A549 (cell line): ENCODE data around the gene AP3B1. TPM values are rescaled to one million over a fixed set of nuclear protein-coding genes. Genes with fewer than 3 reads are reported as not detected.

ENCODE experiments used
- ATAC-seq, 2 experiments: fragments of 200-7000 bp in 1 of 2; fragments of >200 bp in 1 of 2; cut with Nextera tagmentation in 1 of 2; cut with Tn5 transposase in 1 of 2; 3 replicates each; pipeline versions ENCODE4 v1.8.0 to v1.9.1; 2018 to 2020; ENCODE audit warnings: mild to moderate bottlenecking in 1 of 2, moderate library complexity in 1 of 2
- CTCF ChIA-PET: fragments of 300-600 bp; sonication (Branson Sonifier 250); formaldehyde crosslinking; extraction: SDS; loops from one replicate; lab custom pipeline; 2021; ENCODE audit warnings: antibody characterized with exemption, inconsistent platforms; lab: Yijun Ruan, JAX
- POLR2A ChIA-PET: fragments of 350-600 bp; formaldehyde crosslinking; extraction: SDS; loops from one replicate; lab custom pipeline; 2021; ENCODE audit warnings: antibody characterized with exemption, inconsistent platforms; lab: Yijun Ruan, JAX
- DNase-seq, 2 experiments: peaks; one replicate each; pipeline versions ENCODE4 v3.0.0 to v3.0.0-alpha.2; 2011 to 2016; ENCODE audit warnings: low read depth in 1 of 2, low spot score in 1 of 2
- FAIRE-seq: peaks from 2 replicates; lab custom pipeline; 2011; peaks lifted over from hg19 to GRCh38; lab: Jason Lieb, UNC
- H3K27ac ChIP-seq, 2 experiments: fragments of >200 bp; sonication (Bioruptor Twin); formaldehyde crosslinking; 3 replicates each; pipeline ENCODE4 v1.5.1; 2016 to 2017
- H3K4me1 ChIP-seq: fragments of >200 bp; sonication (Bioruptor Twin); formaldehyde crosslinking; 3 replicates; pipeline ENCODE4 v1.6.1; 2016
- H3K4me2 ChIP-seq: fragments of >200 bp; sonication (Bioruptor Twin); formaldehyde crosslinking; 3 replicates; pipeline ENCODE4 v1.6.1; 2016
- H3K4me3 ChIP-seq: fragments of >200 bp; sonication (Bioruptor Twin); formaldehyde crosslinking; 3 replicates; pipeline ENCODE4 v1.5.1; 2016
- H3K9me3 ChIP-seq: fragments of >200 bp; sonication (Bioruptor Twin); formaldehyde crosslinking; 3 replicates; pipeline ENCODE4 v1.6.1; 2016
- BCL3 ChIP-seq: fragments of >200 bp; sonication (Bioruptor Twin); formaldehyde crosslinking; IDR thresholded peaks from 3 replicates; pipeline ENCODE4 v1.6.1; 2016
- CHD4 ChIP-seq: fragments of 200-600 bp; sonication (generic); IDR thresholded peaks from 2 replicates; pipeline ENCODE4 v1.6.1; 2016; ENCODE audit warnings: antibody characterized with exemption, mild to moderate bottlenecking, borderline replicate concordance
- CTCF ChIP-seq: fragments of >200 bp; sonication (Bioruptor Twin); formaldehyde crosslinking; IDR thresholded peaks from 3 replicates; pipeline ENCODE4 v1.5.1; 2016
- E2F6 ChIP-seq: IDR thresholded peaks from 2 replicates; pipeline ENCODE4 v1.6.1; 2012; ENCODE audit warnings: low read depth, borderline replicate concordance
- ELK1 ChIP-seq: fragments of 150-350 bp; IDR thresholded peaks from 2 replicates; pipeline ENCODE4 v1.6.1; 2014; ENCODE audit warnings: low read depth, mild to moderate bottlenecking, low read length
- FOSB ChIP-seq: fragments of 250-450 bp; sonication (Bioruptor Pico); IDR thresholded peaks from 2 replicates; pipeline ENCODE4 v1.5.0; 2020; ENCODE audit warnings: mild to moderate bottlenecking, moderate library complexity
- FOSL2 ChIP-seq, 2 experiments: fragments of 450-650 bp in 1 of 2; fragments of >200 bp in 1 of 2; sonication (Bioruptor Twin) in 1 of 2; formaldehyde crosslinking; IDR thresholded peaks; 2 replicates each; pipeline versions ENCODE4 v1.5.0 to v1.6.1; 2016 to 2020; ENCODE audit warnings: mild to moderate bottlenecking in 1 of 2, moderate library complexity in 1 of 2
- GATA3 ChIP-seq: IDR thresholded peaks from 2 replicates; pipeline ENCODE4 v1.6.1; 2012; ENCODE audit warnings: borderline replicate concordance
- HEYL ChIP-seq: fragments of 250-450 bp; sonication (Bioruptor Pico); IDR thresholded peaks from 2 replicates; pipeline ENCODE4 v1.8.0; 2021; ENCODE audit warnings: mild to moderate bottlenecking, moderate library complexity
- MAZ ChIP-seq: fragments of 150-350 bp; IDR thresholded peaks from 2 replicates; pipeline ENCODE4 v1.6.1; 2014; ENCODE audit warnings: antibody characterized with exemption, low read depth, low read length, borderline replicate concordance
- MYC ChIP-seq: IDR thresholded peaks from 2 replicates; pipeline ENCODE4 v1.6.1; 2012; ENCODE audit warnings: mild to moderate bottlenecking, inconsistent platforms, low read length, improper control_type of control experiment, borderline replicate concordance
- NPAS2 ChIP-seq: fragments of 250-450 bp; sonication (Bioruptor Pico); IDR thresholded peaks from 2 replicates; pipeline ENCODE4 v1.8.0; 2022; ENCODE audit warnings: mild to moderate bottlenecking, moderate library complexity, borderline replicate concordance
- NR3C1 ChIP-seq: fragments of >200 bp; sonication (Bioruptor Twin); formaldehyde crosslinking; IDR thresholded peaks from 3 replicates; pipeline ENCODE4 v1.6.1; 2017
- REST ChIP-seq: fragments of 200-600 bp; sonication (generic); IDR thresholded peaks from 2 replicates; pipeline ENCODE4 v1.6.1; 2016; ENCODE audit warnings: antibody characterized with exemption, mild to moderate bottlenecking, moderate library complexity
- RFX5 ChIP-seq: fragments of 450-650 bp; IDR thresholded peaks from 2 replicates; pipeline ENCODE4 v1.7.1; 2014; ENCODE audit warnings: antibody characterized with exemption, mild to moderate bottlenecking, moderate library complexity
- SMC3 ChIP-seq: fragments of >200 bp; sonication (Bioruptor Twin); formaldehyde crosslinking; IDR thresholded peaks from 3 replicates; pipeline ENCODE4 v1.6.1; 2018; ENCODE audit warnings: inconsistent platforms
- SREBF2 ChIP-seq: fragments of 450-650 bp; IDR thresholded peaks from 2 replicates; pipeline ENCODE4 v1.6.1; 2014; ENCODE audit warnings: mild to moderate bottlenecking, moderate library complexity
- ZFP36 ChIP-seq: fragments of 450-650 bp; IDR thresholded peaks from 2 replicates; pipeline ENCODE4 v1.6.1; 2014; ENCODE audit warnings: borderline replicate concordance; ENCODE audit not compliant: partially characterized antibody
- WGBS: methylation state at CpG from one replicate; pipeline ENCODE4 v1.1.6; 2017; ENCODE audit errors: missing lambda C conversion rate; 5-methylcytosine and 5-hydroxymethylcytosine counted together
- polyA plus RNA-seq, 4 experiments: library from polyadenylated mRNA; depleted of rRNA in 3 of 4; stranded (reverse); fragments of >200 nt; fragmentation: RNase III in 1 of 4; extraction: RNeasy Plus Mini Kit Qiagen cat#74134 plus additional on column Dnase treatment in 1 of 4; gene quantifications; 2 replicates in 3 of 4; 3 replicates in 1 of 4; pipeline ENCODE4 v1.2.3, GENCODE V29; 2011 to 2017
- TF ChIP-seq, protein P1 (sequence below): fragments of 250-450 bp; sonication (Bioruptor Pico); IDR thresholded peaks from 2 replicates; pipeline ENCODE4 v1.5.0; 2020; ENCODE audit warnings: low read depth, mild to moderate bottlenecking, moderate library complexity

The AP3B1 gene
- polyA plus RNA-seq, 2 of the 4 experiments (the other 2 are of a cell fraction), result 52.4 to 70.5 TPM

- ATAC-seq (no peak), FAIRE-seq (no peak), DNase-seq (no peak)
- WGBS, result 91% methylated on average over 3 of the region's 3 CpGs
- ChIA-PET CTCF (no interaction called here), POLR2A (no interaction called here)
- Histone ChIP-seq H3K4me1 (no peaks in the 10 kb centered on the region), H3K4me3 (no peak overlapping the region), H3K27ac (no peak overlapping the region), H3K4me2 (no peak overlapping the region), H3K9me3 (no peaks in the 10 kb centered on the region)
- TF ChIP-seq RFX5 (no peak), SMC3 (no peak), SREBF2 (no peak), ELK1 (no peak), CHD4 (no peak), NR3C1 (no peak), BCL3 (no peak), NPAS2 (CRISPR knock-in tag) (no peak), FOSB (CRISPR knock-in tag) (no peak), FOSL2 (IDR thresholded peaks at IDR 0.05) (no peak), FOSL2 (CRISPR knock-in tag; IDR thresholded peaks at IDR 0.05) (no peak), HEYL (CRISPR knock-in tag) (no peak)
- TF ChIP-seq, protein P1, sequence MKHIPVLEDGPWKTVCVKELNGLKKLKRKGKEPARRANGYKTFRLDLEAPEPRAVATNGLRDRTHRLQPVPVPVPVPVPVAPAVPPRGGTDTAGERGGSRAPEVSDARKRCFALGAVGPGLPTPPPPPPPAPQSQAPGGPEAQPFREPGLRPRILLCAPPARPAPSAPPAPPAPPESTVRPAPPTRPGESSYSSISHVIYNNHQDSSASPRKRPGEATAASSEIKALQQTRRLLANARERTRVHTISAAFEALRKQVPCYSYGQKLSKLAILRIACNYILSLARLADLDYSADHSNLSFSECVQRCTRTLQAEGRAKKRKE (CRISPR knock-in tag), result no peak
These were observed 184.6 kb downstream of the AP3B1 start for GRCh38 chr5:78109891-78110324.

DNA sequence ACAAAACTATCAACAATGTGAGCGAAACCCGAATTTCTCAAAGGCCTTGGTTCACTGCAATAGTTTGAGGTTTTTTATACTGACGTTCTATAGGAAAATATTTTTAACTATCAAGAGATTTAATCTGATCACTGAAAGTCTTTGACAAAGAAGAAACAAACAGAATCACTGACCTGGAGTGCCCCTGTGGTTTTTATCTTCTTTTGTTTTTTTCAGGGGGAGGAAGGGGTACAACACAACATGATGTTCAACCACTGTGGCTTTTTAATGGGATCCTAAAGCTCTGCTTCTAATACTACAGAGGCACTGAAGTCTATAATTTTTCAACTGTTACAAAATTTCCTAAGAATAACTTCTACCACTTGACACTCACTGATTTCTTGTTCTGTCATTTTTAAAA is 185.9 kb downstream of the AP3B1 start:
- TF ChIP-seq MAZ (no peak), NPAS2 (CRISPR knock-in tag) (no peak), ZFP36 (no peak), MYC (no peak), REST (no peak), GATA3 (no peak), SMC3 (no peak), E2F6 (no peak), CTCF (no peak), SREBF2 (no peak)
- FAIRE-seq, result no peak
- H3K4me3 ChIP-seq, result no peak overlapping the region
- ChIA-PET POLR2A (no interaction called here), CTCF (no interaction called here)
- no peak overlapping the region for H3K4me2 ChIP-seq
- no peak for ATAC-seq
- WGBS, result 90% methylated on average over 3 of the region's 3 CpGs
- no peaks in the 10 kb centered on the region for H3K4me1 ChIP-seq
- H3K9me3 ChIP-seq, result no peaks in the 10 kb centered on the region
- H3K27ac ChIP-seq, result no peak overlapping the region
- no peak for DNase-seq
